NCI-H146 treated with DMSO at 0.1 percent for 48 hours (cell line): ENCODE results near the gene TGM3.

ENCODE experiments used
- DNase-seq: peaks from one replicate; lab custom pipeline; 2025; ENCODE audit not compliant: unreplicated experiment; lab: John Stamatoyannopoulos, UW

TGM3 gene

GRCh38 chr20:2374346-2375125, 78.7 kb downstream of the TGM3 start:
- DNase-seq, result no peak

- no peak for DNase-seq
Measured at GRCh38 chr20:2378893-2379292, 83.1 kb downstream of the TGM3 start.

- DNase-seq, result no peak
Measured at GRCh38 chr20:2379511-2380229, 83.9 kb downstream of the TGM3 start.

GRCh38 chr20:2380601-2381000, 84.8 kb downstream of the TGM3 start, which contains the start of gene TGM6:
Gene TGM6 (plus strand): TSS chr20:2380901. CDS start chr20:2380969, 68 bp downstream.
- DNase-seq, result no peak

DNA sequence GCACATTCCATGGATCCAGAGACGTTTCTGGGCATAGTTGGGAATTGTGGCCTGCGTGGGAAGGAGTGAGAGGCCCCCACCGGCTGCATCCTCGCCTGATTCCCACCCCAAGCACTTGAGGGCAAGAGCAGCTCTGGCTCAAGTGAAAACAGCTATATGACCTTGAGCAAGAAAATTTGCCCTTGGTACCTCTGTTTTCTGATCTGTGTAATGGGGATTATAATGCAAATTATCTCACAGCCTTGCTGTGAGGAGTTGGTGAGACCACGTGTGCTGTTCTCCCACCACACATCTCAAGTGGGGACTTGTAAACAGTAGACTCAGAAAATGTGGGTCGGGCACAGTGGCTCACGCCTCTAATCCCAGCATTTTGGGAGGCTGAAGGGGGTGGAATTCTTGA, 85.5 kb downstream of the TGM3 start:
- no peak for DNase-seq

DNA sequence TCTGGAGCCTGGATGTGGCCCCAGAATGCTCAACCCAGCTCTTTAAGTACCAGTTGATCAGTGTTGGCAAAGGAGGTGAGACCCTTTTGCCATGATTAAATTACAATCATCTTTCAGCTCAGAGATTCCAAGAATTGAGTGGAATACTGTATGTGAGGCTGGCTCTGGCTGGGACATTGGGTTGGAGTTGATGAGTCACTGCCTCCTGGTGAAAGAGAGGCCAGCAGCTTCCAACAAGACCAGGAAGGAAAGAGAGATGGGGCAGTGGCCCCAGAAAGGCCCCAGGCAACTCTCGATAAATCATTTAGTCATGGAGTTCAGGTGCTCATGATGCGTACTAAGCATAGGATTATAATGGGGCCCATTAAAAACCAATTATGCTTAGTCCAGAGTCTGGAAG, 87.0 kb downstream of the TGM3 start:
- no peak for DNase-seq

DNA sequence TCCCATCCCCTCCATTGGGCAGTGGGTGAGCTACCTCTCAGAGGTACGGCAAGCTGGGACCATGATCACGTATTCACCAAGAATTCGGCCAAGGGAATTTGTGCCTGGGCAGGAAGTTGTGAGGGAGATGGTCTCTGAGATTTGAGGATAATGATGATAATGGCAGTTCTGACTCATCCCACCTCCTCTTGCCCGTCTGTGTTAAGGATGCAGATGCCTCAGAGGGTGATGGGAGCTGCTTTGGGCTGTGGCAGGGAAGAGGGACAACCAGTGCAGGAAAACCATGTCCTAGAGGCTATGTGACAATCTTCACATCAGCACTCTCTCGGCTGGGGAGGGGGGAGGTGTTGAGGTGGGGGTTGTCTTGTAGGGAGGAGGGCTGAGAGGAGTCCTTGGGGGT, 89.2 kb downstream of the TGM3 start:
- DNase-seq, result no peak

DNA sequence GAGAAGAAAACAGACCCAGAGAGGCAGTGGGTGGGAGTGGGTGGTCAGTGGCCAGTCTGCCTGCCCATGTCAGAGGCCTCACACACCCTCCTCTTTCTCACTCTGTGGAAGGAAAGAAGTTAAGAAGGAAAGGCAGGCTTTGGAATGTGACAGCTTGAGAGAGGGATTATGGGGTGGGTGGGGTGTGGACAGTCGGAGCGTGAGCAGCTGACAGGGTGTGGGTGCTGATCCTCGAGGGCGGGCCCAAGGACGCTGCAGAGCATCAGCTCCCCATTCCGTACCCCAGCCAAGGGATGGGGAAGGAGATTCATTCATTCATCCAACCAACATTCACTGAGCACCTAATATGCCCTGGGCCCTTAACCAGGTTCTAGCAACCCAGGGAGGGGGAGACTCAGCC, 89.7 kb downstream of the TGM3 start:
- no peak for DNase-seq

GRCh38 chr20:2386516-2387179, 90.8 kb downstream of the TGM3 start:
- no peak for DNase-seq

- no peak for DNase-seq
Measured at GRCh38 chr20:2387180-2387577, 91.4 kb downstream of the TGM3 start.

GRCh38 chr20:2387580-2387979, 91.8 kb downstream of the TGM3 start:
- no peak for DNase-seq
